DMS53 treated with DMSO at 0.1 percent for 48 hours (cell line): ENCODE results near the gene DTHD1.

Experiments
- DNase-seq: peaks from one replicate; lab custom pipeline; 2025; ENCODE audit not compliant: unreplicated experiment; lab: John Stamatoyannopoulos, UW

Gene DTHD1

DNA sequence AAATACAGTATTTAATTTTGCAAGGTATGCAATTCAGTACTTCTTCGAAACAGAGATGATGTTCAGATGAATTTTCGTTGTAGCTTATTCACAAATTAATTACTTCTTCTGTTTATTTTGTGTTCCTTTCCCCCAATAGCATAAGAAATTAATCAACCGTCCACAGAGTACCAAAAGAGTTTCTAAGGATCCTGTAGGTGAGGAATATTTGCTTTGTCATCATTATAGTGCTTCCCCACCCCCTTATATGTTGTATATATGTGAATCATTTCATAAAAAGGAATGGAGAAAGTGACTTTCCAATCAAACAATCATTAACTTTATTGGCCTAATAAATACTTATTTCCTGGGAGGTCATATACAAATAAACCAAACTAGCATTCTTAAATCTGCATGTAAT, 57.6 kb downstream of the DTHD1 start:
- DNase-seq = no peak

- DNase-seq = no peak
Observed at GRCh38 chr4:36341936-36342335, 60.5 kb downstream of the DTHD1 start.

- no peak for DNase-seq
Observed at GRCh38 chr4:36343501-36344175, 62.2 kb downstream of the DTHD1 start.

GRCh38 chr4:36348403-36348938, 67.1 kb downstream of the DTHD1 start:
- no peak for DNase-seq

GRCh38 chr4:36349938-36350549, 68.6 kb downstream of the DTHD1 start:
- no peak for DNase-seq

GRCh38 chr4:36351082-36351666, 69.8 kb downstream of the DTHD1 start:
- peak; percentile 76 for DNase-seq

GRCh38 chr4:36353998-36354397, 72.6 kb downstream of the DTHD1 start:
- DNase-seq = no peak

DNA sequence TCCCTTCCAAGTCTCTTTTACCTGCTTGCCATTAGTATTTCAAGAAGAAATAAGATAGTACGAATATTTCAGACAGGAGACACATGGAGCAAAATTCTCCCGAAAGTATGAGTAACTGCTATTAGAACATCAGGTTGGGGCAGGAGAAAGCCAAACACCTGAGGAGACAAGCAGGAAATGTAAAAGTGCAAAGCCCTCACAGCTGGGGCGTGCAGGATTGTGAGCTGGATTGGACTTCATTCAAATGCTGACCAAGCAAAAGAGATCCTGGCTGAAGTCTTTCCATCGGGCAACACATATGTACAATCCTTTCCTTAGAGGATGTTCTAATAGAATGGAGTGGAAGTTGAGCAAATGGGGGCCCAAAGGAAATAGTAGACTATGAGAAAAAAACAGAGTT, 76.8 kb downstream of the DTHD1 start:
- no peak for DNase-seq

DNA sequence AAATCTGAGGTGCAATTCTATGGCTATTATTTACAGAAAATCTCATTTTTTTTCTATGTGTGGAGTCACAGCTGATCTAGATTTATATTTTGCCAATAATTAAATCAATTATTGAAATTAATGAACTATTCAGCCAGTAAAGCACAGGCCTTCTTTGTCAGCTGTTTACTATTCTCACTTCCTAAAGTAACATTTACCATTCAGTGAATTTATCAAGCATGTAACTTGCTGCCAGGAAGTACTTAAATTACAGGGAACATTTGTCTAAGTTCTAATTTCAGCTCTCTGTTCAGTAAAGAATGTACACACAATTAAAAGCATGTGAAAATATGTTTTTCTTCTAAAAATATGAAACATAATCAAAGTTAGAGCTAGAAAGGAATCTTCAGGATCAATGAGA, 79.3 kb downstream of the DTHD1 start:
- no peak for DNase-seq

DNA sequence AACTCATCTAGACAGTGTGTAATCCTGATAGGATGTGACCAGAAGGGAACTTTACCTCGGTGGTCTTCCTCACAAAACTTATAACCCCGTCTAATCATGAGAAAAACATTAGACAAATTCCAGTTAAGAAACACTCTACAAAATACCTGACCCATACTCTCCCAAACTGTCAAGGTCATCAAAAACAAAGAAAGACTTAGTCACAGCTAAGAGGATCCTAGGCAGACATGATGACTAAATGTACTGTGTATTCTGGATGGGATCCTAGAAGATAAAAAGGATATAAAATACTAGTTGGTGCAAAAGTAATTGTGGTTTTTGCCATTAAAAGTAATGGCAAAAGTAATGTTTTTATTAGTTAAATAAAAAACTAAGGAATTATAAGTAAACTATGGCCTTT, 81.6 kb downstream of the DTHD1 start:
- no peak for DNase-seq

DNA sequence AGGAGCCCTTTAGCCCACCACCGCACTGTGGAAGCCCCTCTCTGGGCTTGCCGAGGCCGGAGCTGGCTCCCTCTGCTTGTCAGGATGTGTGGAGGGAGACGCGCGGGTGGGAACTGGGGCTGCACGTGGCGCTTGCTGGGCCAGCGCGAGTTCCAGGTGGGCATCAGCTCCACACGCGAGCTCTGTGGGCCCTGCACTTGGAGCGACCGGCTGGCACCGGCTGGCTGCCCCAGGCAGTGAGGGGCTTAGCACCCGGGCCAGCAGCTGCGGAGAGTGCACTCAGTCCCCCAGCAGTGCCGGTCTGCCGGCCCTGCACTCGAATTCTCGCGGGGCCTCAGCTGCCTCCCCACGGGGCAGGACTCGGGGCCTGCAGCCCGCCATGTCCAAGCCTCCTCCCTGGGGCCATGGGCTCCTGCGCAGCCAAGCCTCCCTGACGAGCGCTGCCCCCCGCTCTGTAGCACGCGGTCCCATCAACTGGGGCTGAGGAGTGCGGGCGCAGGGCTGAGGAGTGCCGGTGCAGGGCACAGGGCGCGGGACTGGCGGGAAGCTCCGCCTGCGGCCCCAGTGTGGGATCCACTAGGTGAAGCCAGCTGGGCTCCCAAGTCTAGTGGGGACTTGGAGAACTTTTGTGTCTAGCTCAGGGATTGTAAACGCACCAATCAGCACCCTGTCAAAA, 93.6 kb downstream of the DTHD1 start:
- no peak for DNase-seq

DNA sequence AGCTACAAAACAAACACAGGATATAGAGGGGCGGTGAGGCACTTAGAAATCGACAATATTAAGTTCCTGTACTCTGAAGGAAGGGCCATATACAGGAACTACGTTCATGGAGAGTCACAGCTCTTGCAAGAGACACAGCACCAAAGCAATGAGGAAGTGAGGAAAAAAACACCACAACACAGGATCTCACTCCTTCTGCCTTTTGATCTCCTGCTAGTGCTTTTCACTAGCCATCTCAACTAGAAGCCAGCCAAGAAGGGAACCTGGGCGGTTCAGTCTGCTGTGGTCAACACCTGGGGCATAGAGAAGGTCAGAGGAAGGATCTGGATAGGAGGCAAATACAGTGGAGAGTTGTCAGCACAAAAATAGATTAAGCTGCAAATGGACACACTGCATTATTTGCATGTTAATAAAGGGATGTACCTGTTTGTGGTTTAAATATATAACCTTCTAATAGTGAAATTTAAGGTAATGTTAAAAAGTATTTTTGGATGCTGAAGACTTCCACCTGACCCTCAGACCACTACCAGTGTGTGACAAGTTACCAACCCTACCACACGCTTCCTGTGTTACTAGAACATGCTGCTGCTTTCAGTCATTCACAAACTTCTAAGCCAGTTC, 104.6 kb downstream of the DTHD1 start:
- peak; percentile 50 for DNase-seq

- DNase-seq = no peak
Observed at GRCh38 chr4:36386691-36387090, 105.3 kb downstream of the DTHD1 start.

GRCh38 chr4:36388710-36389109, 107.3 kb downstream of the DTHD1 start:
- no peak for DNase-seq

DNA sequence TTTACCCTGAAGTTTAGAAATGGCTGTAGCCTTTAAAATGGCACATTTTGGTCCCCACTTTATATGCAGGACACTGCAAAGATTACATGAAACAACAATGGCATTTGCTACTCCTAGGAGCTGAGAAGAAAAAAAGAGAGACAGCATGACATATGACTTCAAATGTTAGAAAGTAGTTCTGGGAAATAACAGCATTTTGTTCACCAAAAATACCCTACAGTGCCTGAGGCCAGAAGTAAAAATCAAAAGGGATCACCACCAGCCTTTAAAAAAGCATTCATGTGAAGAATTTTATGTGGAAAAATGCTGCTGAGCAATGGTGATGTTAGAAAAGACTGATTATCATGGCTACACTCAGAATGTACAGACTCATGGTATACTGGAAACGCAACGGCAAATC, 110.0 kb downstream of the DTHD1 start:
- DNase-seq = no peak

- no peak for DNase-seq
Observed at GRCh38 chr4:36392024-36392423, 110.6 kb downstream of the DTHD1 start.

DNA sequence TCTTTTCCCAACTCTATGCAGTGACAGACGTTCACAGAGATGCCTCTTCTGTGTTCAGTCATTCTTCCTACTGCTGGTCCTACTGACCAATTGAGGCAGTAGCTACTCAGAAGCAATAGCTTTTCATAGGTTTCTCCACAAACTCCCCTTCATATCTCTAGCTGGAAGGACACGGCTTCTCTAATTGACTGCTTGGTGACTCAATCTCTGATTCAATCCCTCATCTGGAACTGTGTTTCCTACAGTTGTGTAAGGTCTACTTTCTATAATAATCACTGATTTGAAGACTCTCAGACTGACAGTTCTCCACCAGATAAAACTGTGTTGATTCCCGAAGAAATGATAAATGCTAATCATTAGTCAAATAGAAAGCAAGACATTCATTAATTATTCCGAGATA, 111.5 kb downstream of the DTHD1 start:
- no peak for DNase-seq
